Fibroblast of lung (primary cell): ENCODE data around the gene CFAP299.

ENCODE experiments used
- EZH2 ChIP-seq: IDR thresholded peaks from 2 replicates; pipeline ENCODE4 v1.5.1; 2012; ENCODE audit warnings: low read length, control low read depth, mild to moderate bottlenecking; ENCODE audit errors: missing control alignments
- TF ChIP-seq, protein P1 (sequence below), 2 donors: IDR thresholded peaks in 1 of 2; conservative IDR thresholded peaks in 1 of 2; 1 replicate in 1 of 2; 2 replicates in 1 of 2; pipeline ENCODE4 v1.5.1; 2011 to 2012; ENCODE audit warnings: low read length in 2 of 2, control low read depth in 1 of 2, inconsistent platforms in 1 of 2, low read depth in 1 of 2, mild to moderate bottlenecking in 1 of 2

GRCh38 chr4:80302616-80303223, 32.8 kb upstream of the CFAP299 start:
- TF ChIP-seq, protein P1, sequence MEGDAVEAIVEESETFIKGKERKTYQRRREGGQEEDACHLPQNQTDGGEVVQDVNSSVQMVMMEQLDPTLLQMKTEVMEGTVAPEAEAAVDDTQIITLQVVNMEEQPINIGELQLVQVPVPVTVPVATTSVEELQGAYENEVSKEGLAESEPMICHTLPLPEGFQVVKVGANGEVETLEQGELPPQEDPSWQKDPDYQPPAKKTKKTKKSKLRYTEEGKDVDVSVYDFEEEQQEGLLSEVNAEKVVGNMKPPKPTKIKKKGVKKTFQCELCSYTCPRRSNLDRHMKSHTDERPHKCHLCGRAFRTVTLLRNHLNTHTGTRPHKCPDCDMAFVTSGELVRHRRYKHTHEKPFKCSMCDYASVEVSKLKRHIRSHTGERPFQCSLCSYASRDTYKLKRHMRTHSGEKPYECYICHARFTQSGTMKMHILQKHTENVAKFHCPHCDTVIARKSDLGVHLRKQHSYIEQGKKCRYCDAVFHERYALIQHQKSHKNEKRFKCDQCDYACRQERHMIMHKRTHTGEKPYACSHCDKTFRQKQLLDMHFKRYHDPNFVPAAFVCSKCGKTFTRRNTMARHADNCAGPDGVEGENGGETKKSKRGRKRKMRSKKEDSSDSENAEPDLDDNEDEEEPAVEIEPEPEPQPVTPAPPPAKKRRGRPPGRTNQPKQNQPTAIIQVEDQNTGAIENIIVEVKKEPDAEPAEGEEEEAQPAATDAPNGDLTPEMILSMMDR (conservative IDR thresholded peaks at IDR 0.05 in 1 of 2, IDR thresholded peaks at IDR 0.05 in 1 of 2; ENCODE audit: low read depth in 1 of 2, low read length in 2 of 2): no peak
- no peak for TF ChIP-seq EZH2
